AG08396 (cell line): ENCODE data around the gene KLHL26.

Experiments
- DNase-seq: peaks from one replicate; pipeline ENCODE4 v3.0.0; 2012; ENCODE audit warnings: low spot score, mixed read lengths

KLHL26 gene

DNA sequence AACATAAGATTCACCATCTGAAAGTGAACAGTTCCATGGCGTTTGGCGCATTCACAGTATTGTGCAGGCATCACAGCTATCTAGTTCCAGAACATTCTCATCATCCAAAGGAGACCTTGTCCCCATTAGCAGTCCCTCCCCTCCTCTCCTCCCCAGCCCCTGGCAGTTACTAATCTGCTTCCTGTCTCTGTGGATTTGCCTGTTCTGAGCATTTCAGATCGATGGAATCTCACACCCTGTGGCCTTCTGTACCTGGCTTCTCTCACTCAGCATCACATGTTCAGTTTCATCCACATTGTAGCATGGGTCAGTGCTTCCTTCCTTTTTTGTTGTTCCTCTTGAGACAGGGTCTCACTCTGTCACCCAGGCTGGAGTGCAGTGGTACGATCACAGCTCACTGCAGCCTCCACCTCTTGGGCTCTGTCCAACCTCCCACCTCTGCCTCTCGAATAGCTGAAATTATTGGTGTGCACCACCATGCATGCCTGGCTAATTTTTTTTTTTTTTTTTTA is 81.2 kb downstream of the KLHL26 start:
- no peak for DNase-seq

DNA sequence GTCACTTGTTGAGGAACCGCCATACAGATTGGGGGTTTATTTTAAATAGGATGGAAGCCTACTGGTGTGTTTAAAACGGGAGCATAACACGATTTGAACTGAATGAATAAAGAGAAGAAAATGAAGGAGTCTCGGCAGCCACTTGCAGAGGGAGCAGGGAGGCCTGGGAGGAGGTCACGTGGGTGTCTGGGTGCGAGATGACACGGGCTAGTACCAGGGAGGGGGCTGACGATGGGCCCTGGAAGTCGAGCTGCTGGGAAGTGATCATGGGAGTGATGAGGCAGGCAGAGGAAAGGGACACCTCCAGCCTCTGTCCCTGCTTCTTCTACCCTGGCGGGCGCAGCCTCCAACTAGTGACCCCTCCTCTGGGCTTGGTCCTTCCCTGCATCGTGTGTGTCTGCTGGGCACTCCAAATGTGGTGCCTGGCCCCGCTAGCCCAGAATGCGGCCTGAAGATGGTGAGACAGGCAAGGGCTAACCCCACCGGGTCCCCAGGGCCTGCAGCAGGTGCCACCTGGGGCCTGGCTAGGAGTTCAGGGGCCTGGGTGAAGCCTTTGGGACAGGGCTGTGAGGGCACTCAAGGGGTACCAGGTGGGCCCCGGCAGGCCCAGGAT is 82.1 kb downstream of the KLHL26 start:
- no peak for DNase-seq

DNA sequence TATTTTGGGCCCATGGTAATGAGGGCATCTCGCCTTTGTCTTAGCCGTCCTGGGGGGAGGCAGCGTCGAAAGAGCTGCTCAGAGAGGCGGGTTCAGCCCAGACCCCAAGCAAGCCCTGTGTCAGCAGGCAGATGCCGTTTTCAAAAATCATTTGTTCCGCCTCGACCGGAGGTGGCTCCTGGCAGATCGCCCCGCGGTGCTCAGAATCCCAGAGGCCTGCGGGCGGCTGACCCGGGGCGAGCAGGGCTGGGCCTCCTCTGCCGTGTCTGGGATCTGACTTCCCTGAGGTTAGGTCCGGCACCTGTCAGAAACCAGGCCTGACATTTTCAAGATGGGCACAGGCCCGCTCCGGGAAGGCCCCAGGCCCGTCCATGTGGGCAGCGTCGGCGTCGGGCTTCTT is 82.7 kb downstream of the KLHL26 start:
- DNase-seq, result no peak
